Activated CD4-positive, alpha-beta T cell treated with anti-CD3 and anti-CD28 coated beads, Interleukin-2, amount 10 ng/mL, durations not matched to agents 24 days and 14 days (primary cell): Measurements from ENCODE around the gene ZDHHC14. TPM values are rescaled to one million over a fixed set of nuclear protein-coding genes. Genes with fewer than 3 reads are reported as not detected.
A peak's percentile ranks its signal among the peaks of the same experiment; 100 is the strongest.
"Not testable (repeated sequence)": the region's sequence is repeated elsewhere in the genome, so short reads cannot be mapped to it uniquely, and the experiment has no call there.

Source experiments
- DNase-seq: peaks from one replicate; pipeline ENCODE4 v3.0.0; 2022
- H3K27ac Mint-ChIP-seq: one replicate; pipeline ENCODE4 v1.8.0; 2022; ENCODE audit warnings: mild to moderate bottlenecking, mixed read lengths
- H3K27me3 Mint-ChIP-seq: one replicate; pipeline ENCODE4 v1.8.0; 2022; ENCODE audit warnings: mixed read lengths
- H3K36me3 Mint-ChIP-seq: one replicate; pipeline ENCODE4 v1.8.0; 2022; ENCODE audit warnings: low read depth, mild to moderate bottlenecking, mixed read lengths
- H3K4me1 Mint-ChIP-seq: one replicate; pipeline ENCODE4 v1.8.0; 2021; ENCODE audit warnings: mixed read lengths
- H3K4me3 Mint-ChIP-seq: one replicate; pipeline ENCODE4 v1.8.0; 2022; ENCODE audit warnings: mild to moderate bottlenecking, moderate library complexity, mixed read lengths
- H3K9me3 Mint-ChIP-seq: one replicate; pipeline ENCODE4 v1.8.0; 2021; ENCODE audit warnings: mixed read lengths
- intact Hi-C: fragments of 100-400 bp; cut with micrococcal nuclease; formaldehyde crosslinking; loops from one replicate; pipeline ENCODE4 v1.15.1; 2023
- total RNA-seq: library from RNA; stranded (reverse); gene quantifications from 2 replicates; pipeline ENCODE4 v1.2.3, GENCODE V29; 2022

The ZDHHC14 gene
- total RNA-seq, 1 donor from 2014 or later = 14.1 TPM

DNA sequence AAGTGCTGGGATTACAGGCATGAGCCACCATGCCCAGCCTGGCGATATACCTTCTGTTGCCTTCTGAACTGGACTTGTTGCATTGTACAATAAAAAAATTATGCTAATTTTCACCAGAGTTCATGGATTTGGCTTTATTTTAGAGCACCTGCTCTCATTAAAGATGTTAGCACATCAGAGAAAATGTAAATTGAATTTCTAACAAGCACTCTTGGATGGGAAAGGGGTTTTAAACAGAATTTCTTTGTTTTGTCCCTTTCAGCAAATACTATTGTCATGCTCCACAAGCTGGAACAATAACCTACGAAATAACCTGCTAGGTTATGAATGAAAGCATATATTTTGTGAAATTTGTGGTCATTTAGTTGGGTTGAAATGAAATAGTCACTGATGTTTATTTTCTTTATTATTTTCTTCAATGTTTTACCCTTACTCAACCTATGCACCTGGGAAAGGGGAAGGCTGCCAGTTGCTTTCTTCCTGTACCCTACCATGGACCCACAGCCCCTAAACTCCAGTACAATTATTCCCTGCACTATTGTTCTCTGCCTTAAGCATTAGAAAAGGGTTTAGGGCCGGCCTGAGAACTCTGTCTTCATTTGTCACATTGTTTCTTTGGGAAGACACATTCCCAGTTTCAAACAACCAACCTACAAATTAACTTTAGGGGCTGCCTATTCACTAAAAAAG, 22.2 kb downstream of the ZDHHC14 start:
- Mint-ChIP-seq H3K9me3 (no peaks in the 10 kb centered on the region), H3K4me1 (peaks cover 1% of the 10 kb centered on the region), H3K27me3 (no peaks in the 10 kb centered on the region), H3K36me3 (peaks cover 9% of the 10 kb centered on the region), H3K4me3 (no peak overlapping the region), H3K27ac (no peak overlapping the region)
- DNase-seq = no peak
- intact Hi-C loops = no loop called here

DNA sequence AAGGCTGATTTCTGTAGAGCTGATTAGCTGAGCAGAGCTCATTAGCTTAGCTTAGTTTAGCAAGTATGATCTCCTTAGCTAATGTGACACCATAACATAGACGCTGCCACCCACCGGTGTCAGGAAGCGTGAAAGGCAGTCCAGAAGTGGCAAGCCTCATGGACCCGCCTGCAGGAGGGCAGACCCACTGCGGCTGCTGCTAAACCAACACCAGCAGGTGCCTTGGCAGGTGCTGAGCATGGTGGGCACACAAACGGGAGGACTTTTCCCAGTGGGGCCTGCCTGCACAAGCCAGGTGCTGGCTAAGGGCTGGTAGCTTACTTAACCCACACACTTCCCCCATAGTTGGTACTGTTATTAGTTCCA, 22.7 kb downstream of the ZDHHC14 start:
- no peak overlapping the region for H3K4me3 Mint-ChIP-seq
- peaks cover 1% of the 10 kb centered on the region for H3K4me1 Mint-ChIP-seq
- no peak overlapping the region for H3K27ac Mint-ChIP-seq
- H3K36me3 Mint-ChIP-seq = peaks cover 8% of the 10 kb centered on the region
- DNase-seq = no peak
- intact Hi-C loops = no loop called here
- H3K27me3 Mint-ChIP-seq = no peaks in the 10 kb centered on the region
- H3K9me3 Mint-ChIP-seq = no peaks in the 10 kb centered on the region

DNA sequence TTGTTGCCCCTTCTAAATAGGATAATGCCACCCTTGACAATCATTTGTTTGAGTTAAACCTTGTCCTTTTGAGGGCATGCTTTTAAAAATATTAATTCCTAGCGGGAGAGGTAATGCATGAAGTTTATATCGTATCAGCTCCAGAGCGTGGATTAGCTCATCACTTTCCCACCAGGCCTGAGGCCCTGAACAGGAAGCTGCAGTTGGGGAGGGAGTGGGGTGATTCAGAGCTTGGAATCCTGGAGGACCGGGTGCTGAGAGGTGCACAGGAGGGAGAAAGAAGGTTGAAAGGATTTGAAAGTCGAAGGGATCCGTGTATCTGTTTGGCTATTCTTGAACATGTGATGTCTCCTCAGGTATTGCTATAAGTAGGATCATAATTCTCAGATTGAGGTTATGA, 25.0 kb downstream of the ZDHHC14 start:
- intact Hi-C loops = no loop called here
- Mint-ChIP-seq H3K4me3 (no peak overlapping the region), H3K4me1 (peaks cover 1% of the 10 kb centered on the region)

DNA sequence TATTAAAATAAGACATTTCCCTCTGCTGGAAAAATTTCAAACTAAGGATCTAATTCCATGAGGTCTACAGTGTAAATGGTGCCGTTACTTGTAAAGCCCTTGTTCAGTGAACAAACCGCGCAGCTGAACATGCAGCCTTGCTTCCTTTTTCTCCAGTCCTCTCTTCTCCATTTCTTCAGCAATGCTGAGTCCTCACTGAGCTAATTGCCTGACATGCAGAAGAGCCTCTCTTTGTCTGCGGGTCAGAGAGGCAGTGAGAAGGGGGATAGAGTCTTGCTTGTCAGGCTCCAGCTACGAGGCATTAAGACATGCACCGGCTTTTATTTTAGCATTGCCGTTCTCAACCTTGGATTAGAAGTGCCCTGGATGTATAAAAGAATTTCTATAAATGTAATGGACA, 25.7 kb downstream of the ZDHHC14 start:
- no peak for DNase-seq
- intact Hi-C loops = no loop called here
- H3K4me3 Mint-ChIP-seq = no peak overlapping the region
- peaks cover 10% of the 10 kb centered on the region for H3K36me3 Mint-ChIP-seq
- H3K4me1 Mint-ChIP-seq = peaks cover 5% of the 10 kb centered on the region
- no peaks in the 10 kb centered on the region for H3K9me3 Mint-ChIP-seq
- H3K27ac Mint-ChIP-seq = no peak overlapping the region
- H3K27me3 Mint-ChIP-seq = no peaks in the 10 kb centered on the region

More for the DNA sequence above, 25.0 kb downstream of the ZDHHC14 start:
- H3K27ac Mint-ChIP-seq = no peak overlapping the region
- no peaks in the 10 kb centered on the region for H3K9me3 Mint-ChIP-seq
- no peak for DNase-seq
- H3K36me3 Mint-ChIP-seq = peaks cover 8% of the 10 kb centered on the region
- H3K27me3 Mint-ChIP-seq = no peaks in the 10 kb centered on the region

DNA sequence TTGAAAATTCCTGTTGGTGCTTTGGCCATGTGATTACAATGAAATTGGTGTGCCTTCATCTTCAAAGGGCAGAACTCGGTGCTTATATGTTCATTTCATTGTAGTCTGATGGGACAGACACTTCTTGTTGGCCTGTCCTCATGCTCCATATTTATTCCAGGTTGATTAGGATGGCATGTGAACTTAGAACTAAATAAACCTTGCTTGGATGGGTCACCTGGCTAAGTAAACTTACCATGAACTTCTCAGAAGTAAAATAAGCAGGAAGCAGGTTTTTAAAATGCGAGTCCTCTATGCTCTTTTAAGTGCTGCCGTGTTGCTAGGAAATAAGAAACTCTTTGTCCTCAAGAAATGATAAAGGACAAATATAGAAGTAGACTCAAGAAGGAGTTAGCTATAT, 26.7 kb downstream of the ZDHHC14 start:
- H3K36me3 Mint-ChIP-seq = peaks cover 10% of the 10 kb centered on the region
- intact Hi-C loops = no loop called here
- no peaks in the 10 kb centered on the region for H3K27me3 Mint-ChIP-seq
- DNase-seq = no peak
- H3K4me3 Mint-ChIP-seq = no peak overlapping the region
- H3K9me3 Mint-ChIP-seq = no peaks in the 10 kb centered on the region
- H3K4me1 Mint-ChIP-seq = peaks cover 5% of the 10 kb centered on the region
- no peak overlapping the region for H3K27ac Mint-ChIP-seq

DNA sequence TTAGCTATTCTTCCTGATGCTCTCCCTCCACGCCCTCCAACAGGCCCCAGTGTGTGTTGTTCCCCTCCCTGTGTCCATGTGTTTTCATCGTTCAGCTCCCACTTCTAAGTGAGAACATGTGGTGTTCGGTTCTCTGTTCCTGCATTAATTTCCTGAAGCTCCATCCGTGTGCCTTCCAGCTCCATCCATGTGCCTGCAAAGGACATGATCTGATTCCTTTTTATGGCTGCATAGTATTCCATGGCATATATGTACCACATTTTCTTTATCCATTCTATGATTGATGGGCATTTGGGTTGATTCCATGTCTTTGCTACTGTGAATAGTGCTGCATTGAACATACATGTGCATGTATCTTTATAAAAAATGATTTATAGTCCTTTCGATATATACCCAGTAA, 27.4 kb downstream of the ZDHHC14 start:
- H3K9me3 Mint-ChIP-seq, H3K27ac Mint-ChIP-seq, H3K4me3 Mint-ChIP-seq: not testable (repeated sequence)

DNA sequence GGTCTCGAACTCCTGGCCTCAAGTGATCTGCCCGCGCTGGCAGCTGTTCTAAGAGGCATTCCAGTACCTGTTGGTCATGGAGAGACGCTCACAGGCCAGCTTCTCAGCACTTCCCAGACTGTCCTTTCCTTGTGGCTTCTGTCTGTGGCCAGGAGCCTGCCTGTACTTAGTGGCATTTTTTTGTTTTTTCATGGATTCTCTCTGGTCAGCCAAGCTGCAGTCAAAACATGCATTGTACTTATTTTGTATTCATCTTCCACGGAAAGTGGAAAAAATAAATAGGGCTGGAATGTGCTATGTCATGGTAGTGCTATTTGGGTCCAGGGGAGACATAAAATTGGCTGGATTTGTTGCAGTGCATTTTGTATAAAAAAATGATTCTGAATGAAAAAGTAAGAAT, 29.1 kb downstream of the ZDHHC14 start:
- DNase-seq = no peak
- H3K9me3 Mint-ChIP-seq = no peaks in the 10 kb centered on the region
- H3K4me3 Mint-ChIP-seq = no peak overlapping the region
- peaks cover 10% of the 10 kb centered on the region for H3K36me3 Mint-ChIP-seq
- H3K27ac Mint-ChIP-seq = no peak overlapping the region
- no peaks in the 10 kb centered on the region for H3K27me3 Mint-ChIP-seq
- peaks cover 5% of the 10 kb centered on the region for H3K4me1 Mint-ChIP-seq
- intact Hi-C loops = no loop called here

More for the DNA sequence above, 27.4 kb downstream of the ZDHHC14 start:
- H3K27me3 Mint-ChIP-seq, H3K4me1 Mint-ChIP-seq, intact Hi-C loops, DNase-seq: not testable (repeated sequence)
- H3K36me3 Mint-ChIP-seq = peaks cover 10% of the 10 kb centered on the region

DNA sequence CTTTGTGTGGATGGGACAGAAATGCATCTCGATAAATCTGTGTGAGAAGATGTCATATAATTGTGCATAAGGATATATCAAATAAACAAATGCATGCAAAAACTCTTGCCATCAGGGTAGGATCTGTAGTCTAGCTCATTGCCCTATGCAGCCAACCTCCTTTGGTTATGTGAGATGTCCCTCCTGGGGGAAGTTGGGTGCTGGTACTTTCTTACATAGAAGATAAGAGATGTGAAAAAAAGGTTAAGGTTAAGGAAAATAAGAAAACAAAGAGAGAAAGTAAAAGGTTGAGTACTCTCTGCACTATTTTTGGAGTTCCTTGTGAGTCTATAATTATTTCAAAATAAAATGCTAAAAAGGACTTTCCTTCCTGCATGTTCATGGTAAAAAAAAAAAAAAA, 30.4 kb downstream of the ZDHHC14 start:
- peaks cover 10% of the 10 kb centered on the region for H3K36me3 Mint-ChIP-seq
- intact Hi-C loops = no loop called here
- DNase-seq = no peak
- no peaks in the 10 kb centered on the region for H3K9me3 Mint-ChIP-seq
- H3K27ac Mint-ChIP-seq = no peak overlapping the region
- no peak overlapping the region for H3K4me3 Mint-ChIP-seq
- peaks cover 5% of the 10 kb centered on the region for H3K4me1 Mint-ChIP-seq
- H3K27me3 Mint-ChIP-seq = no peaks in the 10 kb centered on the region

DNA sequence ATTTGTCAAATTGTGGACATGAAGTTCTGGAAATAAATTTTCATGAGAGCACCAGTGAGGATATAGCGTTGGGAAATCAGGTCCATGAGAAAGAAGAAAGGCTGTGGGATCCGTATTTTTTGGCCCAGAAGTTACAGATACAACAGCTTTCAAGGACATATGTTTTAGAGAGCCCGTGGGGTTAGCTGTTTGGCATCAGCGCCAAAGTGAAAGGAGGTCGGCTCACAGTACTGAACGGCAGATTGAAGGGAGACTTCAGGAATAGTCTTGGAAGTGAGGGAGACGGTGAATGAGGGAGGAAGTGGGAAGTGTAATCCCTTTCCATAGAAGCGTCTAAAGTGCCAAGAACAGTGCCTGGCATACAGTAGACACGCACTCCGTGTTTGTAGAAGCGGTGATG, 31.8 kb downstream of the ZDHHC14 start:
- H3K27ac Mint-ChIP-seq = no peak overlapping the region
- no peak overlapping the region for H3K4me3 Mint-ChIP-seq
- no peaks in the 10 kb centered on the region for H3K27me3 Mint-ChIP-seq
- intact Hi-C loops = no loop called here
- peaks cover 12% of the 10 kb centered on the region for H3K36me3 Mint-ChIP-seq
- peaks cover 4% of the 10 kb centered on the region for H3K4me1 Mint-ChIP-seq
- no peaks in the 10 kb centered on the region for H3K9me3 Mint-ChIP-seq
- DNase-seq = no peak

DNA sequence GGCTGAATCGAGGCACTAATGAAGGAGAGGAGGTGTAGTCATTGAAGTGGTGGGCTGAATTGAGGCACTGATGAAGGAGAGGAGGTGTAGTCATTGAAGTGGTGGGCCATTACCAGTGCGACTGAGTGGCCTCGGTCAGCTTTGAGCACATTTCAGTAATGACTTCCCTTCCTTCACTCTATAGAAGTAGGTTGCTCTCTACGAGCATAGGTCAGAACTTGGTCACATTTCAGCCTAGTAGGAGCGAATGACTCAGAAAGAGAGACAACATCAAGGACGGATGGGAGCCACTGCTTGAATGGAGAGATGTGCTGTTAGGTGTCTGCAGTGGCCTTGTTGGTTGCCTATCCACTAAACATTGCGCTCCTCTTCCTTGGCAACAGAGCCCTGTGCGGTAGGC, 39.5 kb downstream of the ZDHHC14 start:
- Mint-ChIP-seq H3K36me3 (peaks cover 4% of the 10 kb centered on the region), H3K4me1 (peaks cover 4% of the 10 kb centered on the region), H3K9me3 (no peaks in the 10 kb centered on the region), H3K27ac (no peak overlapping the region), H3K27me3 (no peaks in the 10 kb centered on the region), H3K4me3 (no peak overlapping the region)
- no peak for DNase-seq
- intact Hi-C loops = no loop called here

DNA sequence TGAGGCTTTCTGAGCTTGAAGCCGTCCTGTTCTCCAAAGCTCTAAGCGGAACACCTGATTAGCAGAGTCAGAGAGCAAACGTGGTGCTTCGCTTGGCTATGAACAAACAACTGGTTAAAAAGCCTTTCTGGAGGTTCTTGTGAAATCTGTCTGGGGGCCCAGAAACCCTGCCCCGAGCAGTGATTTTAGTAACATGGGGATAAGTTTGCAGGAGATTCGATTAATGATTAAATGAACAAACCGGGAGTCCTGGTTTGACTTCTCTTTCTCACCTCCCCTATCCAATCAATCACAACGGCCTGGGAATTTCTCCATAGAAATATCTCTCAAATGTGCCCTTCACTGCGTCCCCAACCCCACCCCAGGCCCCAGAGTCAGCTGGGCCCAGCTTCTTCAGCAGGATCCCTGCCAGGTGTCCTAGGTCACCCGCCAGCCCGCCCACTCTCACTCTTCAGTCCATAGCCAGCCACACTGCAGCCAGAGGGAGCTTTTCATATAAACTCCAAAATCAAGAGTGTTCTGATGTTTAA, 43.6 kb downstream of the ZDHHC14 start:
- H3K27me3 Mint-ChIP-seq = no peaks in the 10 kb centered on the region
- no peak overlapping the region for H3K4me3 Mint-ChIP-seq
- H3K27ac Mint-ChIP-seq = no peak overlapping the region
- intact Hi-C loops = loop anchor here (5.0 kb wide), 1 partner anchor 73 kb away; no protein-coding TSS in a partner anchor
- H3K9me3 Mint-ChIP-seq = no peaks in the 10 kb centered on the region
- H3K36me3 Mint-ChIP-seq = peaks cover 11% of the 10 kb centered on the region
- peaks cover 29% of the 10 kb centered on the region for H3K4me1 Mint-ChIP-seq
- DNase-seq = no peak

DNA sequence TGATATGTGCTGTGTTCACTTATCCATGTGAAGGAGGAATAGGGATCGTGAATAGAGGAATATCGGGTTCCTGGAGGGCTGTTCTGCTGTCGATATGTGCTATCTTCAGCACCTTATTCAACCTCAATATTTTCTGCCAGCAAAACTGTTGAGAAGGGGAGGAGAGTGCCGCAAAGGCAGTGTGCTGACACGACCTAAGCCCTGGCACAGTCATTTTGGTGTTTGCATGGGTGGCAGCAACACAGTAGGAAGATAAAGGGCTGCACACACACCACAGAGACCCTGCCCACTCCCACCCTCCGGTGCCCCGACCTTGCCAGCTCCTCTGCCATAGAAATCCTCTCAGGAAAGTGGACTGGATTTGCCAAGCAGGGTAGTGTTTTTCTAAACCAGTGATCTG, 47.0 kb downstream of the ZDHHC14 start:
- Mint-ChIP-seq H3K27me3 (no peaks in the 10 kb centered on the region), H3K9me3 (no peaks in the 10 kb centered on the region), H3K36me3 (peaks cover 12% of the 10 kb centered on the region), H3K27ac (peak overlapping the region; percentile 15), H3K4me3 (peak overlapping the region; percentile 34), H3K4me1 (peaks cover 43% of the 10 kb centered on the region)
- DNase-seq = no peak
- intact Hi-C loops = loop anchor here (1.0 to 5.0 kb wide), 5 partner anchors 33 to 107 kb away; partner anchors contain the start of genes TMEM242 and ZDHHC14

DNA sequence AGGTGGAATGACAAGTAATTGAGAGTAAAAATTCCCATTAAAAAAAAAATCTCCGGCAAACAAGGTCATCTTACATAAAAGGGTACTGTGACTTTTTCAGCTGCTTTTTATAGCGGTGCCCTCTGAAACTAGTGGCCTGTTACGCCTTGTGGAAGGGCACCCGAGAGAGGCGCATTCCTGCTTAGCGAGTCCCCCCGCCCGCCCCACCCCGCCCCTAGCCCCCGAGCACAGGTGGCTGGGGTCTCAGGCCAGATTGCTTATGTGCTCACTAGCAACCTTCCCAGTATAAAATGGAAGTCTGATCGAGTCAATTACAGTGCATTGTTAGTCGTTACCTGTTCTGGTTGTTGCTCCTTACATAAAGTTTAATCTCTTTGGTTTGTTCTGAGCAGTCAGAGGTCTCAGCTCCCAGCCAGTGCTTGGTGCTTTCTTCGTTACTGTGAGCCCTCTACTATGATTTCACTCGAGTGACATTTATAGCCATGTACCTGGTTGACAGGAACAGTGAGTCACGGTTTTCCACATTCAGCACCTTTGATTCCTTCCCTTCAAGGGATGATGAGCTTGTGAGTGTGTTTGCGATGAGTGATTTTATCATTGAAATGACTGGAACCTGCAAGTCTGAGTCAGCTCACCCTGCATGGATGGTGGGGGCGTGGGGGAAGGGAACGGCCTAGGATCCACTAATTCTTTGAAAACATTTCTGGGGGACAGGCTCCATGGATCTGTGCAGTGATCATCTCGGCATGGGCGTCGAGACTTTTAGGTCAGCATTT, 47.6 kb downstream of the ZDHHC14 start:
- H3K27ac Mint-ChIP-seq = peak overlapping the region; percentile 88
- intact Hi-C loops = loop anchor here (1.0 to 5.0 kb wide), 9 partner anchors 15 to 141 kb away; partner anchors contain the start of genes TMEM242 and ZDHHC14
- peak; percentile 70 for DNase-seq
- peak overlapping the region; percentile 55 for H3K4me3 Mint-ChIP-seq
- H3K9me3 Mint-ChIP-seq = no peaks in the 10 kb centered on the region
- H3K27me3 Mint-ChIP-seq = no peaks in the 10 kb centered on the region
- peaks cover 12% of the 10 kb centered on the region for H3K36me3 Mint-ChIP-seq
- H3K4me1 Mint-ChIP-seq = peaks cover 43% of the 10 kb centered on the region

DNA sequence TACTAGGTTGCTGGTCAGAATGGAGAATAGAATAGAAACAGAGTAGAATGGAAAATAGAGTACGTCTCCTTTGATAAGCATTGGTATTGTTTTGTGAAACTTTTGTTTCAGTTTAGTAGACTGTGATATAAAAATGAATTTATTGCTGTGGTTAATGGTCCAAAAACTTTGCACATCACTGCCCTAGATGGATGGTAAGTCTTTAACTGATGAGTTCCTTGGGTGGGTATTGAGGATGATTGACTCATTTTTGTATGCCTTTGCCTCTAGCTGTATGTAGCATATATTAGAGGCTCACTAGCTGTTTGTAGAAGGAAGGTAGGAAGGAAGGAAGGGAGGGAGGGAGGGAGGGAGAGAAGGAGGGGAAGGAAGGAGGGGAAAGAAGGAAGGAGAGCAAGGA, 48.3 kb downstream of the ZDHHC14 start:
- Mint-ChIP-seq H3K27ac (peak overlapping the region; percentile 88), H3K36me3 (peaks cover 12% of the 10 kb centered on the region), H3K27me3 (no peaks in the 10 kb centered on the region), H3K9me3 (no peaks in the 10 kb centered on the region), H3K4me1 (peaks cover 43% of the 10 kb centered on the region), H3K4me3 (peak overlapping the region; percentile 55)
- intact Hi-C loops = loop anchor here (1.0 to 5.0 kb wide), 7 partner anchors 14 to 140 kb away; partner anchors contain the start of genes TMEM242 and ZDHHC14
- DNase-seq = no peak
